ENCODE data around the gene EPHB1.
"Not testable (repeated sequence)": the region's sequence is repeated elsewhere in the genome, so short reads cannot be mapped to it uniquely, and the experiment has no call there.

Gene EPHB1

GRCh38 chr3:134788283-134788682 is 6.8 kb upstream of the EPHB1 start:
- DNase-seq: not testable (repeated sequence)

- no peak for DNase-seq
Observed at GRCh38 chr3:134790065-134790464, 5.0 kb upstream of the EPHB1 start.

GRCh38 chr3:134791992-134792391 is 3.1 kb upstream of the EPHB1 start:
- no peak for DNase-seq

GRCh38 chr3:134792700-134793099 is 2.4 kb upstream of the EPHB1 start:
- DNase-seq: no peak

GRCh38 chr3:134793562-134793961 is 1.5 kb upstream of the EPHB1 start:
- DNase-seq: no peak

- DNase-seq: no peak
Observed at GRCh38 chr3:134794323-134794722, 737 bp upstream of the EPHB1 start.

- DNase-seq: peak; percentile 21
Observed at GRCh38 chr3:134795746-134796280, 753 bp downstream of the EPHB1 start.

GRCh38 chr3:134796281-134797056 is 1.4 kb downstream of the EPHB1 start:
- peak; percentile 25 for DNase-seq

GRCh38 chr3:134797057-134797740 is 2.1 kb downstream of the EPHB1 start:
- no peak for DNase-seq

- no peak for DNase-seq
Observed at GRCh38 chr3:134797741-134798451, 2.8 kb downstream of the EPHB1 start.

GRCh38 chr3:134798681-134799311 is 3.7 kb downstream of the EPHB1 start:
- peak; percentile 33 for DNase-seq

- no peak for DNase-seq
Observed at GRCh38 chr3:134799393-134799792, 4.3 kb downstream of the EPHB1 start.

GRCh38 chr3:134801204-134801958 is 6.3 kb downstream of the EPHB1 start:
- DNase-seq: no peak

- no peak for DNase-seq
Observed at GRCh38 chr3:134802428-134803050, 7.5 kb downstream of the EPHB1 start.

- DNase-seq: no peak
Observed at GRCh38 chr3:134803051-134803505, 8.0 kb downstream of the EPHB1 start.

- no peak for DNase-seq
Observed at GRCh38 chr3:134803652-134804051, 8.6 kb downstream of the EPHB1 start.

- no peak for DNase-seq
Observed at GRCh38 chr3:134804508-134805480, 9.7 kb downstream of the EPHB1 start.

- DNase-seq: no peak
Observed at GRCh38 chr3:134807189-134807588, 12.1 kb downstream of the EPHB1 start.

- DNase-seq: no peak
Observed at GRCh38 chr3:134808835-134809234, 13.8 kb downstream of the EPHB1 start.

- no peak for DNase-seq
Observed at GRCh38 chr3:134809427-134810051, 14.5 kb downstream of the EPHB1 start.

Measured in DMS79 (cell line).